HG03097 (cell line): ENCODE measurements around the gene GTF3A.
"Not testable (repeated sequence)": the region's sequence is repeated elsewhere in the genome, so short reads cannot be mapped to it uniquely, and the experiment has no call there.

Experiments
- ATAC-seq: cut with Tn5 transposase; IDR thresholded peaks from one replicate; pipeline ENCODE4 v1.9.1; 2021; ENCODE audit not compliant: unreplicated experiment, low FRiP score

Gene GTF3A

DNA sequence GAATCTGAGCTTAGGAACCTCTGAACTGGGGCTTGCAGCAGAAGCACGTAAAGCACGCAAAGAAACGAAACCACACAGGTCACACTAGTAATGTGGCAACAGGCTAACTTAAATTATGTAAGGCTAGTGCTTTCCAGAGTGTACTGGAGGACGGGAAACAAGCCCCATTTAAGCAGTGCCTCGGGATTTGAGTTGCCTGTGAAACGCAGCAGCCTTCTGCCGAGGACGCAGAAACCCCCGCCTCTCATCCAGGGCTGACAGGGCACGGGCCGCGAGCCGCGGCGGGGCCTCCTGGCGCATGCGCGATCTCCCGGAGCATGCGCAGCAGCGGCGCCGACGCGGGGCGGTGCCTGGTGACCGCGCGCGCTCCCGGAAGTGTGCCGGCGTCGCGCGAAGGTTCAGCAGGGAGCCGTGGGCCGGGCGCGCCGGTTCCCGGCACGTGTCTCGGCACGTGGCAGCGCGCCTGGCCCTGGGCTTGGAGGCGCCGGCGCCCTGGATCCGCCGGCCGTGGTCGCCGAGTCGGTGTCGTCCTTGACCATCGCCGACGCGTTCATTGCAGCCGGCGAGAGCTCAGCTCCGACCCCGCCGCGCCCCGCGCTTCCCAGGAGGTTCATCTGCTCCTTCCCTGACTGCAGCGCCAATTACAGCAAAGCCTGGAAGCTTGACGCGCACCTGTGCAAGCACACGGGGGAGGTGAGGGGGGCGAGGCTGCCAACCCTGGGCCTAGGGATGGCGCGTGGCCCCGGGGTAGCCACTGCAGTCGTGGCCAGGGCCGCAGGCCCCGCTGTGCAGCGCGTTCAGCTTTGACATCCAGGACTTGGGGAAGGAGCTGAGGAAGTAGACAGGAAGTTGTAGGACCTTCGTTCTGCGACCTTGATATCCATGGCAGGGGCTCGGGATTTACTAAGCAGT lies at the start of gene GTF3A:
Gene GTF3A (plus strand): TSS at position 374 of the 912 bp plus-strand sequence.
- peak; percentile 70 for ATAC-seq

DNA sequence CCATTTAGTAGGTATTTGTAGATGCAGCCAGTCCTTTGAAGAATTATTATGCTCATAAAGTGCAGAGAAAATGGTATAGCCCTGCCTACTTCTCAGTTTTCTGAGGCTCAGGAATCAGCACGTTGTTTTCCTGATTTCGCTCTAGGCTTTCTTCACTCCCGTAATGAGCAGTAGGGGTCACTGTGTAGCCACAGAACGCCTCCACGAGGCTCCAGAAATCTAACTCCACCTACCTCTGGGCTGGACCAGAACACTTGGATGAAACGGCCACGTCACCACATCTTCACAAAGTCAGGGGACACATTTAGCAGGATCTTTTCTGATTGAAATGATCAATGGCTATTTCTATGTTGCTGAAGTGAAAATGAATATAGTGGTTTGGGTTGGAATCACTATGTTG lies 49.8 kb upstream of the GTF3A start:
- no peak for ATAC-seq

GRCh38 chr13:27375686-27376326 lies 48.6 kb upstream of the GTF3A start:
- no peak for ATAC-seq

DNA sequence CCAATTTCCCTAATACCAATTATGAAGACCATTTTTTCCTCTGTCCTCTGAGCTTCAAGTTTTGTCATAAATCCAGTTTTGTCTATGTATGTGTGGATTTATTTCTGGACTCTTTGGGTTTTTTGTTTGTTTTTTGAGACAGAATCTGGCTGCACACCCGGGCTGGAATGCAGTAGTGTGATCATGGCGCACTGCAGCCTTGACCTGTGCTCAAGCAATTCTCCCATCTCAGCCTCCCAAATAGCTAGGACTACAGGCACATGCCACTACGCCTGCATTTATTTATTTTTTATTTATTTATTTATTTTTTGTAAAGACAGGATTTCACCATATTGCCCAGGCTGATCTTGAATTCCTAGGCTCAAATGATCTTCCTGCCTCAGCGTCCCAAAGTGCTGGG lies 45.3 kb upstream of the GTF3A start:
- no peak for ATAC-seq

GRCh38 chr13:27379694-27380641 lies 44.5 kb upstream of the GTF3A start:
- no peak for ATAC-seq

- ATAC-seq, result no peak
Measured at GRCh38 chr13:27381601-27382000, 42.8 kb upstream of the GTF3A start.

DNA sequence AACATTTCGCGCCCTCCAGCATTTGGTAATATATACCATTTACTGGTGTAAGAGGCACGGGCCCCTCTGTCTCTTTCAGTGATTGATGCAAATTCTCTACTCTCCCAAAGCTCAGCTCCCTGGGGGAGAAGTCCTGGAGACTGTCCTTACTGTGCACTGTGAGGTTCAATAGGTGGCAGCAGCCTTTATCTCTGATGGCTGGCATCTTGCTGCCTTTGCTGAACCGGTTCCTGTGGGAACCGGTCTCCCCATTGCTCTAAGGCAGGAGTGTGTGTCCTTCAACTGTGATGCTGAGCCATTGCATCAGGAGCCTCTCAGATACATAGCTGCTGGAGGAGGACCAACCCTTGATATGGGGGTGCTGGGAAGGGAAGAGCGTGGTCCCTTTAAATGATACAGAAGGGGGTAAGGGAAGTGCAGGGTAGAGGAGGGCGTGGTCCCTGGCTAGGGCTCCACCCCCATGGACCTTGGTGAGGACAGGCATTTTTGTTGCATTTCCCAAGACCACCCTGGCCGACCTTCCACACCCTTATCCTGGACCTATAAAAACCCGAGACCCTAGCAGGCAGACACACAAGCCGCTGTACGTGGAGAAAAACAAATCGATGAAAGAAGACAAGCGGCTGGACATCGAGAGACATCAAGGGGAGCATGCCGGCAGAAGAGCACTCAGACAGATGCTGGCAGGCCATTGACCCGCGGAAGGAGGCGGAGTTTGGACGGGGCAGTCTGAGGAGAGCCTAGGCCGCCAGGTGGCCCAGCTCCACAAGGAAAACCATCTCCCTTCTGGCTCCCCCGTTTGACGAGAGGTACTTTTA lies 41.1 kb upstream of the GTF3A start:
- ATAC-seq, result no peak

DNA sequence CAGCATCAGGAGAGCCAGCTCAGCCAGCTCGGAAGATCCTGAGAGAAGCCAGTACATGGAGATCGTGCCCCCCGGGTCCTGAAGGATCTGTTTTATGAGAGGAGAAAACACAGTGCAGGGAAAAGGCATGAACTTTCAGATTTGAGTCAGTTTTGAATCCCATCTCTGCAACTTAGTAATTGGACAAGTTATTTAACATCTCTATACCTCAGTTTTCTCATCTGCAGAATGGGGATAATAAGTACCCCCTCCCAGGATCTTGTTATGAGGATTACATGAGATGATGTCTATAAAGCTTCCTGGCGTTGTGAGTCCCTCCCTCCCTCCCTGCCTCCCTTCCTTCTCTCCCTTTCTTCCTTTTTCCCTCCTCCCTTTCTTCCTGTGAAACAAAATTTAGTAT lies 40.1 kb upstream of the GTF3A start:
- ATAC-seq, result no peak

- ATAC-seq, result no peak
Measured at GRCh38 chr13:27388241-27388640, 36.2 kb upstream of the GTF3A start.

- no peak for ATAC-seq
Measured at GRCh38 chr13:27389891-27390290, 34.5 kb upstream of the GTF3A start.

DNA sequence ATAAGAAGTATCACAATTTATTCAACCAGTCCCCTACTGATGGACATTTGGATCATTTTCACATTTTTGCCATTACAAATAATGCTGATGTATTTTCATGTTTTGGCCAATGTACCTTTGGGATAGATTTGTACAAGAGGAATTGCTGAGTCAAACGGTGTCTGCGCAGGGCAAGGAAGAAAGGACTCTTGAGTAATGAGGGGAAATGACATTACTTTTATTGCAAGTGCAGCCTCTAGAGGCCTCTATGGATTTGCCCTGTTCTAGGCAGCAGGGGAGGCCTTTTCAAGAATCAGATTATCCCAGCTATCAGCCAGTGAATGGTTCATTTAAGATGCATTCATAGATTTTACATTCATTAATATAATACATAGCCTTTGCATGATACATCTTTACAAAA lies 32.9 kb upstream of the GTF3A start:
- ATAC-seq, result no peak

DNA sequence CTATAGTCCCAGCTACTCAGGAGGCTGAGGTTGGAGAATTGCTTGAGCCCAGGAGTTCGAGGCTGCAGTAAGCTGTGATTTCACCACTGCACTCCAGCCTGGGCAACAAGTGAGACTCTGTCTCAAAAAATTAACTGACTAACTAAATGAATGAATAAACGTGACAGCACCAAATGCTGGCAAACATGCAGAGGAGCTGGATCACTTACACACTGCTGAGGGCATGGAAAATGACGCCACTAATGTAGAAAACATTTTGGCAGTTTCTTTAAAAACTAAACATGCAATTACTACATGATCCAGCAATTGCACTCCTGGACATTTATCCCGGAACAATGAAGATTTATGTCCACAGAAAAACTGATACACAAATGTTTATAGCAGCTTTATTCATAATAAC lies 31.3 kb upstream of the GTF3A start:
- ATAC-seq, result no peak

- no peak for ATAC-seq
Measured at GRCh38 chr13:27395007-27395510, 29.4 kb upstream of the GTF3A start.

DNA sequence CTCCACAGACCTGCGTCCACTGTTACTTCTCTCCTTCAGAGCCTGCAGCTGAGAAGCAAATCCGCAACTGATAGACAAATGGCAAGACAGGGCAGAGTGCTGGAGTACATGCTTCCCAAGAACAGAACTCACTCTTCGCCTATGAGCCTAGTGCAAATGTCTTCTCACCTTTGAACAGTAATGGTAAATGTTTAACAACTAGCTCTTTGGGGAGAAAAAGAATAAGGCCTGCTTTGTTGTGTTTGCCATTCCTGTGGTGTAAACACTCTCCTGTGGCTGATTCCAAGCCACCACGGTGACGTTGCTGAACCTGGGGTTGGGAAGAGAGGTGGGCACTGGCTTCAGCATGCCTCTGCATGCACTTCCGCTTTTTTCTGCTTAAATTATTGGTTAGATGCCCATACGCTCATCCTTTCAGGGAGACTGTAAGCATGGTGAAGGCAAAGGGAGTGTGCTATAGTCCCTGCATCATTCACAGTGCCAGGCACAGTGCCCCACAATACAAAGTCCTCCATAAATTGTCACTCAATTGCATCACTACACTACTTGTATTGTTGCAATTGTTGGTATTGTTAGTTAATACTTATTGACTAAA lies 28.1 kb upstream of the GTF3A start:
- no peak for ATAC-seq

- no peak for ATAC-seq
Measured at GRCh38 chr13:27398360-27398759, 26.1 kb upstream of the GTF3A start.

DNA sequence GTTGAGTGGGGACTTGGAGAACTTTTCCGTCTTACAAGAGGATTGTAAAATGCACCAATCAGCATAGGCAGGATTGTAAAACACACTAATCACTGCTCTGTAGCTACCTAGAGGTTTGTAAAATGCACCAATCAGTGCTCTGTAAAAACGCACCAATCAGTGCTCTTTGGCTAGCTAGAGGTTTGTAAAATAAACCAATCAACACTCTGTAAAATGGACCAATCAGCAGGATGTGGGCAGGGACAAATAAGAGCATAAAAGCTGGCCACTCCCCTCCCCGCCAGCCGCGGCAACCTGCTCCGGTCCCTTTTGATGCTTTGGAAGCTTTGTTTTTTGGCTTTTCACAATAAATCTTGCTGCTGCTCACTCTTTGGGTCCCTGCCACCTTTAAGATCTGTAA lies 24.0 kb upstream of the GTF3A start:
- ATAC-seq, result not testable (repeated sequence)

- ATAC-seq, result no peak
Measured at GRCh38 chr13:27401210-27401609, 23.2 kb upstream of the GTF3A start.

GRCh38 chr13:27403203-27403678 lies 21.2 kb upstream of the GTF3A start:
- ATAC-seq, result no peak

- no peak for ATAC-seq
Measured at GRCh38 chr13:27403727-27404385, 20.6 kb upstream of the GTF3A start.
